ENCODE data around the gene CADM1. TPM values are rescaled to one million over a fixed set of nuclear protein-coding genes. Genes with fewer than 3 reads are reported as not detected.

Gene CADM1
- total RNA-seq, 1 experiment from 2014 or later: 62.4 TPM

DNA sequence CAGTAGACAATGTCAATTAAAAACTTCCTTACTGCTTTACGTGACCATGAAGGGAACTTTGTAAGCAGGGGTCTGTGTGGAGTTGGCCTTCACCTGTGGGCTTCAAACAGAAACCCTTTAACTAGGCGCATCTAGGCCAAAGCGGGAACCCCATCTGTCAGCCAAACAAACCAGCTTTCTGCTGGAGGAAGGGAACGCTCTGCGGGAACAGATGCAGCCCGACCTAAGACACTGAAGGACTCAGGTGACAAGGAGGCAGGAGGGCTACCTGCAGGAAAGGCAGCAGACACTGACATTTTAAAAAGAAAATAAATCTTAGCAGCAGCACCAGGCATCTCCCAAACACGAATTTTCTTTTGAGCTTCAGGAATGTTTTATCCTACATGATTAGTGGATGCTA is 78.4 kb downstream of the CADM1 start:
- no peak for DNase-seq (ENCODE audit: low read depth, low spot score)
- in situ Hi-C loops (cut with HindIII; ENCODE audit: low pct_unique_long_range_greater_than_20kb, low sequenced_read_pairs): no loop called here

DNA sequence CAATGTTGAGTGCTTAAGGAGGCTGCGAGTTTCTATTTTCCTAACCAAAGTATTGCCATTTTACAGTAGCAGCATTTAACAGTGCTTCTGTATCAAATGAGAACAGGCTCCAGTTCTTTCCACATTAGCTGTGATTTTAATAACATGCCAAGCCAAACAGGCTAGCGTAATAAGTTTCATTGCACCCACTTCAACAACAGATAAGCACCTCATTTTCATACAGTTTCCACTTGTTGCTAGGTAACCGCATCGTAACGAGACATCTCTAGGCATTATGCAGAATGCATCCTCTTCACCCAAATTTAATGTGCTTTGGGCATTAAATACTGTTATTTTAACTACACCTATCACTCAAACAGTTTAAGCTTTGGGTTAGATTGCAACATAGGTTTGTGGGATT is 79.0 kb downstream of the CADM1 start:
- in situ Hi-C loops (cut with HindIII; ENCODE audit: low pct_unique_long_range_greater_than_20kb, low sequenced_read_pairs): no loop called here
- no peak for DNase-seq (ENCODE audit: low read depth, low spot score)

DNA sequence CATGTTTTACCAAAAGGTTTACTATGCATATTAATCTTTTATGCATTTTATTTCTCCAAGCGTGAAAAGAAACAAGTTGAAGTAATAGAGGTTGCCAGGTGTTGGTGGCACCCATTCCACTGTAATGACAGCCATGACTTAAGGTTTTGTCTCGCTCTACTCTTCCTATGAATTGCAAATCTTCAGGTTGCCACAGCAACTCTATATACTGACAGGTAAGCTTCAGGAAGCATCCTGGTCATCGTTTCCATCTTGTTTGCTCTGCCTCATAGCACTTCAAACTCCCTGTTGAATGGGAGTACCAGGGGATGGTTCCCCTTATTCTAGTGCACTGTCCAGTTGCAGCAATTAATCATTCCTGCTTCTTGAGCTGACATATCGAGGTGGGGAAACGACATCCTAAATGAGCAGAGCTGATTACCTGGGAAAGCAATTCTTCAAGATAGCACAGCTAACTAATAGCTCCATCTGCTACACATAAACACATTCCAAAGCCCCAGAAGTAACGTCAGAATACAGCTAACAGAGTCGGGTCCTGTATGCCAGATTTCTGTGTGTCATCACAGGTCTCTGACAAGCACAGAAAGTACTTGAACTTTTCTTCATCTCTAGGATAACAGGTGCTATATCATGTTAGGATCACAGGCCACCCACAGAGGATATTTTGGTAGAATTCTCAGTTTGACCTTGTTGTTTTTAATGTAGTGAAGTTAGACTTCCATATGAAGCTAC is 80.3 kb downstream of the CADM1 start:
- in situ Hi-C loops (cut with HindIII; ENCODE audit: low pct_unique_long_range_greater_than_20kb, low sequenced_read_pairs): no loop called here
- no peak for DNase-seq (ENCODE audit: low read depth, low spot score)

DNA sequence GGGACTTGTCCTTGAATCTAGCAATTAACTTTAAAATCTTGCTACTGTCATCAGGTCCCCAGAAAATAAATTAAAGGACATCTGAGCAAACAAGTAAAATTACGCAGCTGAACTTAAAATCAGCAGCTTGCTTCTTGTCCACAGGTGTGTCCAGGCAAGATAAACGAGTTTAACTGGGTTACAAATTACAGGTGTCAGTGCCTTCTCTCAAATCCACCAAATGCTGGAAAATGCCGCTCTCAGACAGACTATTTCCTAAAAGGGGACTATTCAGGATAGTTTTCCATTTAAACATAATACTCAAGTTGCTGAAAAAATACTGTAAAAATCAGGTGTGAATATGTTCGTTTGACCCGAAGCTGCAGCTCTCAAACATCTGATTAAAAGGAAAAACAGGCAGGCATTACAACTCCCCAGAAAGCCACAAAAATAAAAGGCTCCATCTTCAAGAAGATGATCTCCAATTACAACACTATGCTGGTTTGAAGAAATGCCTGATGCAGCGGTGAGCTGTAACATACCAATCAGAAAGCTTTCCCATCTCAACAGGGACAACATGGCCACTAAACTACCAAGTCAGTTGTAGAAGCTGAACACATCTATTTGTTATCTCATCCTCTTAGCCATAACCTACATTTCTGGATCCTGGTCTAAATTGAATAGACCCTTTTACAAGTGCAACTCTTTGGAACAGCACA is 82.1 kb downstream of the CADM1 start:
- in situ Hi-C loops (cut with HindIII; ENCODE audit: low pct_unique_long_range_greater_than_20kb, low sequenced_read_pairs): no loop called here
- no peak for DNase-seq (ENCODE audit: low read depth, low spot score)

DNA sequence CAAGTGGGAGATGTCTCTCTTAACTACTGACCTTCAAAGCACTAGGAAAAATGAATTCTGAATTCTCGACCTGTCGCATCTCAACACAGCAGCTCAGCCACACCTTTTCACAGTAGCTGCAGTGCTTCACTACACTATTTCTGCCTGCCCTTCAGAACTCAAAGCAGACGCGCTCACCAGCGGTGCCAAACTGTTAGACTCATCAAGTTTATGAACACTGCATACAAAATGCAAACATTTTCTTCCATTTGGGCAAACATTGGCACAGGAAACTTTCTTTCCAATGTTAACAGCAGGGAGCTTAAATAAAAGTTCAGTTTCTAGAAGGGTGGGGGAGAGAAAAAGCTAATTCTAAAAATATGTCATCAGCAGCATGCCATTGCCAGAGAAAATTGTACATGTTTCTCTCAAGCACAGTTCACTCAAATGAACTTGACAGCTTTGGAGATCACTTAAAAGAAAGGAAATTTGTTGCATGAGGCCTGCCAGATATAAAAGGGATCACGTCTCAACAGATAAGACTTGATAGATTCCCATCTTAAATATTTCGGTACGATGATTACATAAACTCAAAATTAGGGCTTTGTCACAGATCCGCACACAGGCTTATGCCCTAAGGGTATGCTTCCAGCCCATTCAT is 82.7 kb downstream of the CADM1 start:
- in situ Hi-C loops (cut with HindIII; ENCODE audit: low pct_unique_long_range_greater_than_20kb, low sequenced_read_pairs): no loop called here

DNA sequence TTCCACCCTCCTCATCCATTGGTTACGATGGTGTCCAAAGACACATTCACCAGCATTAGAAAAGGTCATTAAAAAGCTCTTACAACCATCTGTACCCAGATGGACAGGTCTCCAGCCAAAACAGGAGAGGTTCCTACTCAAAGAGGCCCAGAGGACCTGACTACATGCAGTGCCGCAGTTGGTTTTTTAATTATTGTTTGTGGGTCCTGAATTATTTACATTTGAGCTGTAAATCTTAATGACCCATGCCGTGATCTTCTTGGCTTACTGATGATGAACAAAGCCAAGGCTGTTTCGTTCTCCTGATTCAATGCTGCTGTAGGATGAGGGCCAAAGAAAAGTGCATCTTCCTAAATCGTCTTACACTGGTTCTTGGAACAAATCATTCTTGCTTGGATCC is 83.7 kb downstream of the CADM1 start:
- in situ Hi-C loops (cut with HindIII; ENCODE audit: low pct_unique_long_range_greater_than_20kb, low sequenced_read_pairs): no loop called here

More for the DNA sequence above, 82.7 kb downstream of the CADM1 start:
- DNase-seq (ENCODE audit: low read depth, low spot score): no peak

DNA sequence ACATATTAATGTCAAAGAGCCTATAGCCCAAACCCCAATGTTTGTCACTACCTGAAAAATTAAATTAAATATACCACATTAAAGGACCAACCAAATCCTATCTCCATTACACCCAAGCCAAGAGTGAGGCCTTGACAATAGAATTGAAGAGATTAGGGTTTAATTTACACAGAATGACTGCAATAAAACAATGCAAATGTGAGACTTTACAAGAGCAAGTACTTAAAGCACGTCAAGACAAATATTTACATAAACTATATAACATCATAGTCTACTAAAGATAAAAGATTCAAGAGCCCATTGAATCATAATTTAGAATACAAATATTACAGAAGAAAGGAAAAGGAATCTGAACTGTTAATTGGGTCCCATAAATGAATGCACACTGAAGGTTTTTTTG is 85.6 kb downstream of the CADM1 start:
- no peak for DNase-seq (ENCODE audit: low read depth, low spot score)
- in situ Hi-C loops (cut with HindIII; ENCODE audit: low pct_unique_long_range_greater_than_20kb, low sequenced_read_pairs): no loop called here

More for the DNA sequence above, 83.7 kb downstream of the CADM1 start:
- DNase-seq (ENCODE audit: low read depth, low spot score): no peak

DNA sequence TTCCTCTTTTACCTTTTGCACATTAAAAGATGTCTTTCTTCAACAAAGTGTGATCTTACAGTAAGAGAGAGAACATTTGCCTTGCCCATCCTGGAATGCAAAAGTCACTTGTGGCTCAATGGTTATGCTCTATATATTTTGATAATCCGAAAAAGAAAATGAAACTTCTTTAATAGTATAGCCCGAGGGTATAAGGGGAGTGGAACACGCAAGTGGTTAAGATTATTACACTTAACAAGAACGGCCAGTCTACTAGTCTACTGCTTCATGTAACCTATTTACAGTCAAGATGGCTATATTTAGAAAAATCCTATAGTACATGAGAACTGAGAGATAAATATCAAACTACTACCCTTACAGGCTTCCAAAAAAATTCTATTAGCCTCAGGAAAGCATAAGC is 86.1 kb downstream of the CADM1 start:
- in situ Hi-C loops (cut with HindIII; ENCODE audit: low pct_unique_long_range_greater_than_20kb, low sequenced_read_pairs): no loop called here
- DNase-seq (ENCODE audit: low read depth, low spot score): no peak

DNA sequence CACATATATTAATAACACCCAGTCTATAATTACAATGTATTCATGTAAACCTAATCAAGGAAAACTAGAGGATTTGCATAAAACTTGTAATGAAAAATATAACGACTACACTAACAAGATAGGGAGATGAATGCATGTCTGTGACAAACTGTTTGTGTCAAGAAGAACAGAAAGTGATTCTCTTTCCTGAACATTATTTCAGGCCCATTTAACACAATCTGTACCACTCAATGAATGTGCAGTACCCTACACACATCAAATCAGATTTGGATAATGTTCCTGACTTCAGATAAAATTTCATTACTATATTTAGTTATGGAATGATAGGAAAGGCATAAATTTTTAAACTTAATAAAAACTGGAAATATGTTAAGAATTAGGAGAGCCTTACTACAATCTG is 93.1 kb downstream of the CADM1 start:
- in situ Hi-C loops (cut with HindIII; ENCODE audit: low pct_unique_long_range_greater_than_20kb, low sequenced_read_pairs): no loop called here
- DNase-seq (ENCODE audit: low read depth, low spot score): no peak

DNA sequence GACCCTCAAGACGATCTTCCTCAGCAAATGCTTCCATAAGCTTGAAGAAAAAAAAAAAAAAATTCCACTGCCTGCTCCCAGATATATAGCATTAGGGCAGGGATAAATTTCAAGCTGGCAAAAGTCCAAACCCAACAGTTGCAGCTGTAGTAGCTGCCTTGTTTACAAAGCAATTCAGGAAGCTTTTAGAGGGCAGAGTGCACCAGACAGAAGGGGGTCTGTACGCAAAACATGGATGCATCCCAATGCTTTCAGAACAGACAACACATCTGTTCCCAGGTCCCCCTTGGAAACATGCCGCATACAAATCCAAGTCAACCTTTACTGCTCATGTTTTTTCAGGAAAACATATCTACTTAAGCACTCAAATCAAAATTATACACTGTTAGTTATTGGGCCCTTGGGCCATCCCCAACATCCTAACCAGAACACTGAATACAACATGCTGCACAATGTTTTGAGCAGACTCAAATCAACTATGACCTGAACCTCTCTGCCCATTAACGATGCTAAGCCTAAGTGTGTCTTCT is 94.5 kb downstream of the CADM1 start:
- in situ Hi-C loops (cut with HindIII; ENCODE audit: low pct_unique_long_range_greater_than_20kb, low sequenced_read_pairs): no loop called here
- no peak for DNase-seq (ENCODE audit: low read depth, low spot score)

DNA sequence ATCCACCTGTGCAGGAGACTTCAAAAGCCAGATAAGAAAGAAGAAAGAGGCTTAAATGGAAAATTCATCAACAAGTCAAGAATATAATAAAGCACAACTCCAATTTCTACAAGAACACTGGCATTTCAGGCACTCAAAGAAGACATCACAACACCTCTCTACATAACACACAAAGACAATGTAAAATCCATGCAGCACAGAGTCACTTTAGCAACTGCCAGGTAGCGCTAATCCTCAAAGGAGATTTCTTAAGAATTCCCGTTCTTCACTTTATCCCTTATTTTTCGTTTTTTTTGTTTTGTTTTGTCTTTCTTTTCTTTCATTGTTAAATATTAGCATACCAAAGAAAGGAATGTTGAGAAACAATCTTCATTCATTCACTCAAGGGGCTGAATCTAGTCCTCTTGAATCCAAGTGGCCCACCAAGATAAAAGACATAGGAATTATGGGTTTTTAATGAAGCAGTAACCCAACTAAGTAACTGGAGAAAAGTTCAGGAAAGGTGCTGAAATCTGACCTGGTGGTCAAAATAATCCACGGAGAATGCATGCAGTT is 95.0 kb downstream of the CADM1 start:
- no peak for DNase-seq (ENCODE audit: low read depth, low spot score)
- in situ Hi-C loops (cut with HindIII; ENCODE audit: low pct_unique_long_range_greater_than_20kb, low sequenced_read_pairs): no loop called here

DNA sequence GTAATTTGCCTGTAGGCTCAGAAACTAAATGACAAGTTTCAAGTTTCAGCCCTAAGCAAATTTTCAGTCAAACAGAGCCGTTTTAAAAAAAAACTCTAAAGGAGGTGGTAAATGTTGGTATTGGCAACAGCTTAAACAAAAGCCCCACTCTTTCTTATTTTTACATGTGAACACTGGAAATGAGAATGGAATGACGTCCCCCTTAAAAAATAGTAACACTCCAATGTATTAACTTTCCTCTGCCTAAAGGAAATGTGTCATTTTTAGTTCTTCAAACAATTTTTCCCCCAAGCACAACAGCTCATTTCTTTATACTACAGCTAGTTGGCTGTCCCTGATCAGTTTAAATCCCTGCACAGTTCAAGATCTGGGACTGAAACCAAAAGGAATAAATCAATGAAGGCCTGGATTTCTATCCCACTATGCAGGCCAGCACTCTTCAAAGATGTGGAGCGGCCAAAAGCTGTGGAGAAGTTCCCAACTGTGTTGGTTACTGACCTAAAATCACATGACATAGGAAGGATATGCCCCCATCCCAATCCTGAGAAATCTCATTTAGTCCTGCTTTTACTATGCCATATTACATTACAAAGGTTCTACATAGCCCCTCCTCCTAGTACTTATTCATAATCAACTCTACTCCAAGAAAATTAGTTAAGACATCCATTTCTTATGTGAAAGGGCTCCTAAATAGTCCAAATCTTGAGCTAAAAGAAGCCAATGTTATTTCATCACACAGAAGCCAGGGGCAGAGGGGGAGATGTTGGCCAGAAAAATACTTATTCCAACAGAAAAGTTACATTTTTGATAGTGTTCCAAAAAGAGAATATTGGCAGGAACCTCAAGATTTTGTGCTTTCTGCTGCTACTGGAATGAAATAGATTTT is 95.9 kb downstream of the CADM1 start:
- DNase-seq (ENCODE audit: low read depth, low spot score): no peak
- in situ Hi-C loops (cut with HindIII; ENCODE audit: low pct_unique_long_range_greater_than_20kb, low sequenced_read_pairs): no loop called here

DNA sequence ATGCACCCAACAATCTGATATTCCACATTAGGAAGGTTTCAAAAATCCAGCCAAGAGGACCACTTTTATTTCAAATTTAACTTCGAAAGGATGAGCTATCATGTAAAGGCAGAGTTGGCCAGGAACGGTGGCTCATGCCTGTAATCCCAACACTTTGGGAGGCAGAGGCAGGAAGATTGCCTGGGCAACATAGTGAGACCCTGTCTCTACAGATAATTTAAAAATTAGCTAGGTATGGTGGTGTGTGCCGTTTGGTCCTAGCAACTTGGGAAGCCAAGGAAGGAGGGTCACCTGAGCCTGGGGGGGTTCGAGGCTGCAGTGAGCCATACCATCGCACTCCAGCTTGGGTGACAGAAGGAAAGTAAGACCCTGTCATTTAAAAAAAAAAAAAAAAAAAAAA is 96.7 kb downstream of the CADM1 start:
- no peak for DNase-seq (ENCODE audit: low read depth, low spot score)
- in situ Hi-C loops (cut with HindIII; ENCODE audit: low pct_unique_long_range_greater_than_20kb, low sequenced_read_pairs): no loop called here

DNA sequence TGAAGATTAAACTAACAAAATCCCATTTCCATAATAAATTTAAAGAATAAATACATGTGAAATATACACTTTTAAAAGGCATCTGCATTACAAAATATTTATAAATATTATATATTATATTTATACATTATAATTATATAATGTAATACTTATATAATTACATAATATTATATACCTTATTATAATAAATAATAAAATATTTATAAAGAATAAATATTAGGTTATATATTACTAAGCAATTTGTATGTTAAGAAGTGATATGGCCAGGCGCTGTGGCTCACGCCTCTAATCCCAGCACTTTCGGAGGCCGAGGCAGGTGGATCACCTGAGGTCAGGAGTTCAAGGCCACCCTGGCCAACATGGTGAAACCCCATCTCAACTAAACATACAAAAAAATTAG is 97.8 kb downstream of the CADM1 start:
- in situ Hi-C loops (cut with HindIII; ENCODE audit: low pct_unique_long_range_greater_than_20kb, low sequenced_read_pairs): no loop called here
- DNase-seq (ENCODE audit: low read depth, low spot score): no peak

DNA sequence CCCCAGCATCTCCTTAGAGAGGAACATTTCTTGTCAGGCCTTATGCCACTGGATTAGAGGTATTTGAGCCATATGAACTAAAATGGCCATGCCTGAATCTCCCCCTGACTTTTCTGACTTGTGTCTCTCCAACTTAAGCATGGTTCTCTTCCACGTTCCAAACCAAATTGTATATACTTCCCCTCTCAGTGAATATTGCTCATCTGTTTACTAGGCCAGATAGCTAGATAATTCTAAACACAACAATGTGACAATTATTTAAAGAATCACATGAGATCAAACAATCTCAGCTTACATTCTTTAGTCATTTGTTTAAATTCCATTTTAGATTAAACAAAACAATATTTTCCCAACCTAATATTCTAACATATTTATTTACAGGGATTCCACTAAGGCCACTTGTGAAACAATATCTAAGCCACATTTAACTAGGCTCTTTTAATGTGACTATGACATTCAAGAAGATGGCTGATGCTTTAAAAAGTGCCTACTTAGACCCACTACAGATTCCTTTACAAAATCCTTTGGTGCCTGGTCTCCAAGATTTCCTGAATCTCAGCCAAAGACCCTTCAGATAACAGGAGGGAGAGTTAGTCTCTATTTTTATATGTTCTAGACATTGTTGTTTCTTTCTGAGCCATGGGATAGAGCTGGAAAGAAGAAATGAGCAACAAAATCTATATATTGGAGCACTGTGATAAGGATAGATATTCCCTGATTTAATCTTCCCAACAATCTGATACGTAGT is 105.7 kb downstream of the CADM1 start:
- no peak for DNase-seq (ENCODE audit: low read depth, low spot score)
- in situ Hi-C loops (cut with HindIII; ENCODE audit: low pct_unique_long_range_greater_than_20kb, low sequenced_read_pairs): no loop called here

DNA sequence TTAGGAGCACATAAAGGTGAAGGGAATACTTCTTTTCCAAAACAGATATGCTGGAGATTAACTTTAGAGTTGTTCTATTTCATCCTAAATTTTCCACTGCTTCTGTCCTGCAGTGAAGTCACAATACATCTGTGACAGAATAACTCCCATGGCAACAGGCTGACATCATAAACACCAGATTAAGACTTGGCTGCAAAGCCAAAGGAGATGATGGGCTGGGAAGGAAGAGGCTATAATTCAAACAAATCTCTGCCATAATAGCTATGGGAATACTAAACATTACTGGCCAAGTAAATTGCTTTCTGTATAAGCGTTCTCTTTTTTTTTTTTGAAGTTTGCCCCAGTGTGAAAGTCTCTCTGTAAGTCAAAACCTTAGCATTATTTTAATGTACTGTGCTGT is 107.7 kb downstream of the CADM1 start:
- in situ Hi-C loops (cut with HindIII; ENCODE audit: low pct_unique_long_range_greater_than_20kb, low sequenced_read_pairs): no loop called here
- no peak for DNase-seq (ENCODE audit: low read depth, low spot score)

DNA sequence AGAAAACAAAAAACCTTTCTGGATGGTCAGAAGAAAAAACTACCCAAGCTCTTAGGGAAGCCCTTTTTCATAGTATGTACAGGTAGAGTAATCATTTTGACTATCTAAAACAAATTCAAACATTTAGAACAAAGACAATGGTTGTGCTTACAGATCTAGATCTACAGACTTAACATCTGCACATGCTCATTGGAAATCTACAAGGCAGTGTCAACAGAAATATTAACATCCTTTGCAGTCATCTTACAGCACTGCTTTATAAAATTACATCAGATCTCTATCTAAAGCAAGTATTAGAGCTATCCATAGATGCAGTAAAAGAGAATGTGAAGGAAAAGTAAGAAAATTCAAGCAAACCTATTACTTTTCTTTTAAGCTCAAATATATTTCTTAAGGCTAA is 110.3 kb downstream of the CADM1 start:
- no peak for DNase-seq (ENCODE audit: low read depth, low spot score)
- in situ Hi-C loops (cut with HindIII; ENCODE audit: low pct_unique_long_range_greater_than_20kb, low sequenced_read_pairs): no loop called here

Data from SK-MEL-5 (cell line).